ENCODE measurements around the gene HSD17B8.

DNA sequence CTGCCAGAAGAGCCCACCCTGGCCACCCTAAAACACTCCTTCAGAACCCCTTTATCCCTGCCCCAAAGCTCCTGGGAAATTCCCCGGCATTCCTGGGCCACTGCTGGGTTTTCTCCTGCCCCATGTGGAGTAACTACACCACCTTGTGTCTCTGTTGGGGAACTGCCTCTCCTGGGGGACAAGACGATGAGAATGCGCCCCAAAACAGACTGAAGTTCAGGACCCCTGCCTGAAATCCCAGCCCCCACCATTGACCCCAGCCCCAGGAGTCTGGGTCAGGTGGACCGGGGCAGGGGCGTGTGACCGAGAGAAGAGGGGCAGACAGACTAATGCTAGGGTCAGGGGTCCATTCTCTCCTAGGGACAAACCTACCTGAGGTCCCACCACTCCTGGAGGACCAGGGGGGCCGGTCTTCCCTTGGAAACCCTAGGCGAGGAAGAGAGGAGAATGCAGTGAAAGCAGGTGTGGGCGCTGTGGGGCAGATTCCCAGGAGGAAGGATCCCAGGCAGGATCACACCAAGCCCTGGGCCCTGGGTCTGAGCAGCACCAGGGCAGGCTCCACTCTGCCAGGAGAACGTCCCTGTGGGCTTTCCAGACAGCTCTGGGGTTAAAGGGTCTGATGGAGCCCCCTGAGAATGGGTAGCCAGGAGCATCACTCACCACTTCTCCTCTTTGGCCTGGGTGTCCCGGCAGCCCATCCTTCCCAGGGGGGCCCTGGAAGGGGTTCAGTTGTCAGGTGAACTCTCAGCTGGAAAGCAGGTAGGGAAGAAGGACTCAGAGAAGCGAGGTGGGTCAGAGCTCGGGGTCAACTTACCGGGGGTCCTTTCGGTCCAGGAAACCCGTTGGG lies 31.5 kb upstream of the HSD17B8 start:
- TF ChIP-seq EP300 (IDR thresholded peaks at IDR 0.05) (no peak), POLR2A (IDR thresholded peaks at IDR 0.05; ENCODE audit: low read depth) (no peak)
